Lower leg skin (tissue), 3 donors: ENCODE measurements around the gene RALGPS2.

Source experiments
- POLR2A ChIP-seq, 2 donors: fragments of 450-650 bp; IDR thresholded peaks; one replicate each; pipeline ENCODE4 v1.6.1; 2016 to 2017; ENCODE audit warnings: antibody characterized with exemption in 2 of 2, mild to moderate bottlenecking in 1 of 2, moderate library complexity in 1 of 2
- TF ChIP-seq, protein P1 (sequence below), 3 donors: fragments of 450-650 bp; IDR thresholded peaks; one replicate each; pipeline ENCODE4 v1.5.1; 2016; ENCODE audit warnings: antibody characterized with exemption in 3 of 3, mild to moderate bottlenecking in 3 of 3, moderate library complexity in 2 of 3

DNA sequence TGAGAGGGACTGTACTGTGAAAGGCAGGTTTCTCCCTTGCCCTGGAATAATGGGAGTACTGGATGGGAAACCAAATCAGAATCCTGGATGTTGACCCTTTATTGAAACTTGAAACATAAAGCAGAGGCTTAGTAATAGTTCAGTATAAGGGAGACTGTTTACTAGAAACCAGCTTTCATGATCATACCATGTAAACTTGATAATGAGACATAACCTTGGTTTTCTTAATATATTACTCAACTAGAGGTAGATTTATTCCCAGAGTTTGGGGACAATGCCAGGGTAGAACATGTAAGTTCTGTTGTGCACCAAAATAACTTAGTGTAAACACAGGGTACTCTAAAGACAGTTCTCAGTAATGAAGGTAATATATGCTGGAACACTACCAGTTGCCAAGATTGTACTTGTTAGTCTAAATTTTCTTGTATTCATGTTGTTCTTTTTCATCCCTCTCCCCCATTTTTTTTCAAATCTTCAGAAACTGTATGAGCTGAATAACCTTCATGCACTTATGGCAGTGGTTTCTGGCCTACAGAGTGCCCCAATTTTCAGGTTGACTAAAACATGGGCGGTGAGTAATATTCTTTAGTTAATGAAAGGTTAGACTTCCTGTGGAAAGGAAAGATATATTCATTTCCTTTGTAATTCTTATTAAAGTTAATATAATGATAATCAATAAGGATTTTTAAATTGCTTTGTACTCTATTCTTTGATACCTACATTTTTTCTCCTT, 96.3 kb downstream of the RALGPS2 start:
- TF ChIP-seq, protein P1, sequence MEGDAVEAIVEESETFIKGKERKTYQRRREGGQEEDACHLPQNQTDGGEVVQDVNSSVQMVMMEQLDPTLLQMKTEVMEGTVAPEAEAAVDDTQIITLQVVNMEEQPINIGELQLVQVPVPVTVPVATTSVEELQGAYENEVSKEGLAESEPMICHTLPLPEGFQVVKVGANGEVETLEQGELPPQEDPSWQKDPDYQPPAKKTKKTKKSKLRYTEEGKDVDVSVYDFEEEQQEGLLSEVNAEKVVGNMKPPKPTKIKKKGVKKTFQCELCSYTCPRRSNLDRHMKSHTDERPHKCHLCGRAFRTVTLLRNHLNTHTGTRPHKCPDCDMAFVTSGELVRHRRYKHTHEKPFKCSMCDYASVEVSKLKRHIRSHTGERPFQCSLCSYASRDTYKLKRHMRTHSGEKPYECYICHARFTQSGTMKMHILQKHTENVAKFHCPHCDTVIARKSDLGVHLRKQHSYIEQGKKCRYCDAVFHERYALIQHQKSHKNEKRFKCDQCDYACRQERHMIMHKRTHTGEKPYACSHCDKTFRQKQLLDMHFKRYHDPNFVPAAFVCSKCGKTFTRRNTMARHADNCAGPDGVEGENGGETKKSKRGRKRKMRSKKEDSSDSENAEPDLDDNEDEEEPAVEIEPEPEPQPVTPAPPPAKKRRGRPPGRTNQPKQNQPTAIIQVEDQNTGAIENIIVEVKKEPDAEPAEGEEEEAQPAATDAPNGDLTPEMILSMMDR (IDR thresholded peaks at IDR 0.05): no peak
- TF ChIP-seq POLR2A (IDR thresholded peaks at IDR 0.05): no peak
